ENCODE measurements around the gene LCE3B.

LCE3B gene

DNA sequence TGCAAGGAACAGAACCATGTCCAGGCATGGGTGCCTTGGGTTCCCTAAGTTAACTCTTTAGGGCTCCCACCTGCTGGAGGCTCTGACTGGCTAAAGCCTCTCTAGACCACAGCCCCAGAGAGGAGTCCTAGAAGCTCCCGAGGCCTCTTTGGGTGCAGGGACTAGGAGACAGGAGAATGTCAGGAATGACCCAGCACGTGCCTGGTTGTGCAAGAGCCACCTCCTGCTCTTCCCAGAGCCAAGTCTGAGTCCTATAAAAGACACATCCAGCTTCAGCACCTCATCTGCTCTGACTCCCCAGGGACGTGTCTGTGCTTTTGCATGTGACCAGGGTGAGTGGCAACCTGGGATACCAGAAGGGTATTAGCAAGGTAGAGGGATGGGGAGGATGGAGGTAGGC, 49.5 kb downstream of the LCE3B start, which contains the start of gene LCE2D:
Gene LCE2D, plus strand, starts transcription at position 283 of the 400 bp plus-strand sequence. CDS start 726 bp downstream, outside the sequence.
- DNase-seq = no peak

All from effector CD4-positive, alpha-beta T cell (primary cell).